OCI-LY1 (cell line): ENCODE measurements around the gene IFNE.

Experiments
- H2AFZ ChIP-seq: fragments of 200-600 bp; sonication (generic), shearing (Covaris generic); 2 replicates; pipeline ENCODE4 v1.6.0; 2014; ENCODE audit warnings: antibody characterized with exemption, mild to moderate bottlenecking, low read length
- H3F3A ChIP-seq: fragments of 200-600 bp; sonication (generic), shearing (Covaris generic); 2 replicates; pipeline ENCODE4 v1.6.0; 2014; ENCODE audit warnings: mild to moderate bottlenecking, antibody characterized with exemption, low read length, moderate library complexity; ENCODE audit not compliant: insufficient read depth
- H3K27ac ChIP-seq: fragments of 200-600 bp; sonication (generic); 2 replicates; pipeline ENCODE4 v1.5.1; 2014; ENCODE audit warnings: low read length, mixed run types, mild to moderate bottlenecking, low read depth; ENCODE audit not compliant: poor library complexity, severe bottlenecking
- H3K27me3 ChIP-seq: fragments of 200-600 bp; sonication (generic); 2 replicates; pipeline ENCODE4 v1.6.0; 2014; ENCODE audit warnings: antibody characterized with exemption, mild to moderate bottlenecking, low read length, moderate library complexity; ENCODE audit not compliant: insufficient read depth
- H3K36me3 ChIP-seq: fragments of 200-600 bp; sonication (generic); 2 replicates; pipeline ENCODE4 v1.6.1; 2014; ENCODE audit warnings: mild to moderate bottlenecking, antibody characterized with exemption, low read length, moderate library complexity, mixed read lengths; ENCODE audit not compliant: insufficient read depth
- H3K4me1 ChIP-seq: fragments of 200-600 bp; sonication (generic); 2 replicates; pipeline ENCODE4 v1.5.1; 2014; ENCODE audit warnings: mild to moderate bottlenecking, low read length, moderate library complexity; ENCODE audit not compliant: insufficient read depth, severe bottlenecking
- H3K4me2 ChIP-seq: fragments of 200-600 bp; sonication (generic), shearing (Covaris generic); 2 replicates; pipeline ENCODE4 v1.6.1; 2014; ENCODE audit warnings: low read length
- H3K4me3 ChIP-seq: fragments of 200-600 bp; sonication (generic); 2 replicates; pipeline ENCODE4 v1.5.1; 2014; ENCODE audit warnings: low read length, low read depth, mild to moderate bottlenecking, mixed read lengths; ENCODE audit not compliant: poor library complexity, severe bottlenecking
- H3K79me2 ChIP-seq: fragments of 200-600 bp; shearing (Covaris generic); 2 replicates; pipeline ENCODE4 v1.6.1; 2016; ENCODE audit warnings: mixed run types, low read length, mixed read lengths; ENCODE audit not compliant: insufficient read depth
- H3K9ac ChIP-seq: fragments of 200-600 bp; sonication (generic), shearing (Covaris generic); 2 replicates; pipeline ENCODE4 v1.6.1; 2014; ENCODE audit warnings: mild to moderate bottlenecking, low read length, mixed read lengths
- H3K9me2 ChIP-seq: fragments of 200-600 bp; sonication (generic), shearing (Covaris generic); 2 replicates; pipeline ENCODE4 v1.6.1; 2014; ENCODE audit warnings: low read depth, mild to moderate bottlenecking, low read length, mixed read lengths
- H3K9me3 ChIP-seq: fragments of 200-600 bp; shearing (Covaris generic); 2 replicates; pipeline ENCODE4 v1.6.1; 2014; ENCODE audit warnings: low read length, mixed read lengths
- H4K20me1 ChIP-seq: fragments of 200-600 bp; sonication (generic), shearing (Covaris generic); 2 replicates; pipeline ENCODE4 v1.6.0; 2016; ENCODE audit warnings: mild to moderate bottlenecking, low read length; ENCODE audit not compliant: insufficient read depth
- CTCF ChIP-seq: fragments of 200-600 bp; sonication (generic), shearing (Covaris generic); IDR thresholded peaks from 2 replicates; pipeline ENCODE4 v1.5.1; 2017; ENCODE audit warnings: mild to moderate bottlenecking, antibody characterized with exemption, low read length, moderate library complexity, mixed read lengths
- EZH2 ChIP-seq: fragments of 200-600 bp; sonication (generic), shearing (Covaris generic); IDR thresholded peaks from 2 replicates; pipeline ENCODE4 v1.8.0; 2017; ENCODE audit warnings: borderline replicate concordance, mixed run types, mild to moderate bottlenecking, antibody characterized with exemption, low read length, moderate library complexity, mixed read lengths

Gene IFNE

GRCh38 chr9:21479152-21479702 is 2.9 kb downstream of the IFNE start:
- no peaks in the 10 kb centered on the region for H3F3A ChIP-seq
- H3K4me1 ChIP-seq = no peaks in the 10 kb centered on the region

GRCh38 chr9:21477466-21477865 is 4.6 kb downstream of the IFNE start:
- Histone ChIP-seq H3K9me2 (no peaks in the 10 kb centered on the region), H4K20me1 (no peaks in the 10 kb centered on the region), H3K79me2 (no peaks in the 10 kb centered on the region), H3F3A (no peaks in the 10 kb centered on the region), H3K4me2 (no peak overlapping the region), H3K9ac (no peak overlapping the region), H3K4me3 (no peak overlapping the region), H3K4me1 (no peaks in the 10 kb centered on the region), H2AFZ (no peak overlapping the region), H3K27me3 (0 out of 2 replicates have a peak, but pooled peaks cover 6% of the 10 kb centered on the region), H3K27ac (no peak overlapping the region), H3K36me3 (no peaks in the 10 kb centered on the region), H3K9me3 (no peaks in the 10 kb centered on the region)
- TF ChIP-seq EZH2 (no peak), CTCF (no peak)

More at GRCh38 chr9:21479152-21479702, 2.9 kb downstream of the IFNE start:
- TF ChIP-seq EZH2 (no peak), CTCF (no peak)
- Histone ChIP-seq H3K9me3 (no peaks in the 10 kb centered on the region), H2AFZ (no peak overlapping the region), H4K20me1 (no peaks in the 10 kb centered on the region), H3K9ac (no peak overlapping the region), H3K27ac (no peak overlapping the region), H3K36me3 (no peaks in the 10 kb centered on the region), H3K4me2 (no peak overlapping the region), H3K9me2 (no peaks in the 10 kb centered on the region), H3K4me3 (no peak overlapping the region), H3K27me3 (0 out of 2 replicates have a peak, but pooled peaks cover 6% of the 10 kb centered on the region), H3K79me2 (no peaks in the 10 kb centered on the region)

GRCh38 chr9:21473236-21473635 is 8.9 kb downstream of the IFNE start:
- H3K36me3 ChIP-seq = no peaks in the 10 kb centered on the region

More at GRCh38 chr9:21473236-21473635, 8.9 kb downstream of the IFNE start:
- no peaks in the 10 kb centered on the region for H3F3A ChIP-seq
- no peak overlapping the region for H3K9ac ChIP-seq
- no peaks in the 10 kb centered on the region for H3K9me2 ChIP-seq
- no peak overlapping the region for H2AFZ ChIP-seq
- H3K27ac ChIP-seq = no peak overlapping the region
- H3K27me3 ChIP-seq = no peaks in the 10 kb centered on the region
- H3K4me2 ChIP-seq = no peak overlapping the region
- H4K20me1 ChIP-seq = no peaks in the 10 kb centered on the region
- no peak overlapping the region for H3K4me3 ChIP-seq
- no peaks in the 10 kb centered on the region for H3K79me2 ChIP-seq
- TF ChIP-seq CTCF (no peak), EZH2 (no peak)
- no peaks in the 10 kb centered on the region for H3K4me1 ChIP-seq
- no peaks in the 10 kb centered on the region for H3K9me3 ChIP-seq
